ENCODE measurements around the gene CAVIN3.

DNA sequence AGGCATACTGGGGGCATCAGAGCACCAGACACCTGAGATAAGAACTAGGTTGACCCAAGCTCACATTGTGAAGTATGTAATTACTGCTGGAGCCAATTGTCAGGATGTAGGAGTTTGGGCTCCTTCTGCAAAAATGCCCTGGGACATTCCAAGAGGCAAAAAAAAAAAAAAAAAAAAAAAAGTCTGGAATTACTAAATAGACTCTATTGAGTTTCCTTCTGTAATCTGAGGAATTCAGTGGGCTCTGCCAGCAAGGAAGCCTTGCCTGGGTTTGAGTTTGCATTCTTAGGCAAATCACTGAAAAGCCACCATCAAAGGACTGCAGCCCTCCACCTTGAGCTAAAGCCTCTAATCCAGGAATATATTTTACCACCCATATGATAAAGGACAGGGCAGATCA is 8.0 kb upstream of the CAVIN3 start:
- TF ChIP-seq, protein P1, sequence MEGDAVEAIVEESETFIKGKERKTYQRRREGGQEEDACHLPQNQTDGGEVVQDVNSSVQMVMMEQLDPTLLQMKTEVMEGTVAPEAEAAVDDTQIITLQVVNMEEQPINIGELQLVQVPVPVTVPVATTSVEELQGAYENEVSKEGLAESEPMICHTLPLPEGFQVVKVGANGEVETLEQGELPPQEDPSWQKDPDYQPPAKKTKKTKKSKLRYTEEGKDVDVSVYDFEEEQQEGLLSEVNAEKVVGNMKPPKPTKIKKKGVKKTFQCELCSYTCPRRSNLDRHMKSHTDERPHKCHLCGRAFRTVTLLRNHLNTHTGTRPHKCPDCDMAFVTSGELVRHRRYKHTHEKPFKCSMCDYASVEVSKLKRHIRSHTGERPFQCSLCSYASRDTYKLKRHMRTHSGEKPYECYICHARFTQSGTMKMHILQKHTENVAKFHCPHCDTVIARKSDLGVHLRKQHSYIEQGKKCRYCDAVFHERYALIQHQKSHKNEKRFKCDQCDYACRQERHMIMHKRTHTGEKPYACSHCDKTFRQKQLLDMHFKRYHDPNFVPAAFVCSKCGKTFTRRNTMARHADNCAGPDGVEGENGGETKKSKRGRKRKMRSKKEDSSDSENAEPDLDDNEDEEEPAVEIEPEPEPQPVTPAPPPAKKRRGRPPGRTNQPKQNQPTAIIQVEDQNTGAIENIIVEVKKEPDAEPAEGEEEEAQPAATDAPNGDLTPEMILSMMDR (IDR thresholded peaks at IDR 0.05; ENCODE audit: extremely low read depth in 1 of 2, insufficient read depth in 1 of 2, low read depth in 1 of 2, low read length in 2 of 2), result no peak
- no peak for TF ChIP-seq POLR2A (IDR thresholded peaks at IDR 0.05; ENCODE audit: low read depth, low read length)
- TF ChIP-seq EZH2 (IDR thresholded peaks at IDR 0.05; ENCODE audit: borderline replicate concordance, low read depth, low read length, severe bottlenecking), result no peak
- no peak for TF ChIP-seq POLR2AphosphoS5 (IDR thresholded peaks at IDR 0.05; ENCODE audit: insufficient read depth, low read depth, low read length)
- TF ChIP-seq MAX (IDR thresholded peaks at IDR 0.05; ENCODE audit: insufficient read depth, insufficient read length), result no peak
- TF ChIP-seq JUN (IDR thresholded peaks at IDR 0.05; ENCODE audit: borderline replicate concordance, insufficient read depth, insufficient read length, low read depth), result no peak
- no peak for TF ChIP-seq MYC (IDR thresholded peaks at IDR 0.05; ENCODE audit: low read depth, low read length)
- no peak for TF ChIP-seq FOS (IDR thresholded peaks at IDR 0.05; ENCODE audit: borderline replicate concordance, insufficient read depth, low read length)
- TF ChIP-seq GATA2 (IDR thresholded peaks at IDR 0.05; ENCODE audit: insufficient read depth, insufficient read length, low read depth, low read length), result no peak
